Measurements from ENCODE around the gene ABRACL.
"Not testable (repeated sequence)": the region's sequence is repeated elsewhere in the genome, so short reads cannot be mapped to it uniquely, and the experiment has no call there.

ABRACL gene

DNA sequence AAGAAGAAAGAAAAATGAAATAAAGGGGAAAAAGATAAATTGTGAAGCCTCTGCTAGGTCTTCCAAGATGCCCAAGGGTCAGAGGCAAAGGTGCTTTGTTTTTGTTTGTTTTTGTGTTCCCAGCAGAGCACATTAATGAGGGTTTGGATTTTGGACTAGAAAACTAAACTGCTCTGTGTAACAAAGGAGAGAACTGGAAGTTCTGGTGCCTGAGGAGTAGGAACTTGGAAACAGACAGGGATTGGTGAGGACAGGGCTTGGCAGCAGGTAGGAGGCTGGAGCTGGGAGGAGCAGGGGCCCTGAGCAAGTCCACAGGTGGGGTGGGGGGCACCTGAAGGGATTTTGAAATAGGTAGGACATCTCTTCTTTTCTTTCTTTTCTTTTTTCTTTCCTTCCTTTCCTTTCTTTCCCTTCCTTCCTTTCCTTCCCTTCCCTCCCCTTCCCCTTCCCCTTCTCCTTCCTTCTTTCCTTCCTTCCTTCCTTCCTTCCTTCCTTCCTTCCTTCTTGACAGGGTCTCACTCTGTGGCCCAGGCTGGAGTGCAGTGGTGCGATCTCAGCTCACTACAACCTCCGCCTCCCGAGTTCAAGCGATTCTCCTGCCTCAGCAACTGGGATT, 15.3 kb upstream of the ABRACL start:
- no peaks in the 10 kb centered on the region for H3K36me3 ChIP-seq (ENCODE audit: insufficient read depth, low read length)
- WGBS, result 96% methylated on average over 4 of the region's 4 CpGs
- H3K27ac ChIP-seq (ENCODE audit: low read depth, low read length), result no peak overlapping the region
- H3K27me3 ChIP-seq (ENCODE audit: insufficient read depth, low read length), result no peaks in the 10 kb centered on the region
- H3K4me1 ChIP-seq (ENCODE audit: insufficient read depth, low read length), result peaks cover 21% of the 10 kb centered on the region
- H3K4me3 ChIP-seq (ENCODE audit: low read length), result no peak overlapping the region
- no peaks in the 10 kb centered on the region for H3K9me3 ChIP-seq (ENCODE audit: insufficient read depth, low read depth, low read length)
- no peak overlapping the region for H3K9ac ChIP-seq (ENCODE audit: low read depth, low read length)

DNA sequence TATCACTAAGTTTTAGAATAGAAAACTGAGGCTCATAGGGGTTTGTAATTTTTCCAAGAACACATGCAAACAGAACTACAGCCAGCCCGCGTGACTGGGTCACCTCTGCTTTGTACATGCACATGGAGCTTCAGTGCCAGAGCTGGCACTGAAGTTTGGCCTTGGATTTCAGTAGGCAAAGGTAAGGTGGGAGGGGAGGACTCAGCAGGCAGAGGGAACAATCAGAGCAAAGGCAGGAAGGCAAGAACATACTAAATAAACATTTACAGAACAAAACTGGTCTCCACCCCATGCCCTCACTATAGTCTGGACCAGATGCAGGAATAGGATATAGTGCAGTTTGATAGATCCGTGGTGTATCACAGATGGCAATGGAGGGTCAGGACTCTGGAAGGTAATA, 13.6 kb upstream of the ABRACL start:
- peaks cover 21% of the 10 kb centered on the region for H3K4me1 ChIP-seq (ENCODE audit: insufficient read depth, low read length)
- no peaks in the 10 kb centered on the region for H3K27me3 ChIP-seq (ENCODE audit: insufficient read depth, low read length)
- no peaks in the 10 kb centered on the region for H3K9me3 ChIP-seq (ENCODE audit: insufficient read depth, low read depth, low read length)
- no peak overlapping the region for H3K9ac ChIP-seq (ENCODE audit: low read depth, low read length)
- no peak overlapping the region for H3K27ac ChIP-seq (ENCODE audit: low read depth, low read length)
- H3K36me3 ChIP-seq (ENCODE audit: insufficient read depth, low read length), result no peaks in the 10 kb centered on the region
- H3K4me3 ChIP-seq (ENCODE audit: low read length), result no peak overlapping the region
- WGBS, result 94% methylated on average over 3 of the region's 3 CpGs

GRCh38 chr6:139016337-139017213, 12.0 kb upstream of the ABRACL start:
- no peak overlapping the region for H3K27ac ChIP-seq (ENCODE audit: low read depth, low read length)
- WGBS, result 78% methylated on average over 7 of the region's 7 CpGs

DNA sequence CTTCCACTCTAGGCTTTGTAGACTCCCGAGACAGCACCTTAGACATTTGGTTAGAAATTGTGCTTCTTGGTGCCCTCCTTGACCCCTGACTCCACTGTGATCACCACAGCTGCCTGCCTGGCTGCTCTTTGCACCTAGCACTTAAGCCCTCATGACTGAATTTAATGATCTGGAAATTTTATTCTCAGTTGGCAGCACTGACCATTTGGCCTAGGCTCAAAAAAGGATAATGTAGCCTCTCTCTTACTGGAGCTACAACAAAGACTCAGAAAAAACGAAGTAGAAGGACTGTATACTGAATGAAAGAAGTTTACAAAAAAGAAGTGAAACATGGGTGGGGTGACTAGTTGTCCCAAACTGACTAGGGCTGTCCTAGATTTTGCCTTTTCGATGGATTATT, 11.3 kb upstream of the ABRACL start:
- H3K36me3 ChIP-seq (ENCODE audit: insufficient read depth, low read length), result no peaks in the 10 kb centered on the region
- 87% methylated on average over 3 of the region's 3 CpGs for WGBS
- H3K27ac ChIP-seq (ENCODE audit: low read depth, low read length), result no peak overlapping the region
- H3K9me3 ChIP-seq (ENCODE audit: insufficient read depth, low read depth, low read length), result no peaks in the 10 kb centered on the region
- no peak overlapping the region for H3K4me3 ChIP-seq (ENCODE audit: low read length)
- H3K9ac ChIP-seq (ENCODE audit: low read depth, low read length), result no peak overlapping the region
- H3K27me3 ChIP-seq (ENCODE audit: insufficient read depth, low read length), result no peaks in the 10 kb centered on the region
- H3K4me1 ChIP-seq (ENCODE audit: insufficient read depth, low read length), result peaks cover 10% of the 10 kb centered on the region

More at GRCh38 chr6:139016337-139017213, 12.0 kb upstream of the ABRACL start:
- Histone ChIP-seq H3K9ac (ENCODE audit: low read depth, low read length) (no peak overlapping the region), H3K36me3 (ENCODE audit: insufficient read depth, low read length) (no peaks in the 10 kb centered on the region), H3K9me3 (ENCODE audit: insufficient read depth, low read depth, low read length) (no peaks in the 10 kb centered on the region), H3K4me3 (ENCODE audit: low read length) (no peak overlapping the region), H3K27me3 (ENCODE audit: insufficient read depth, low read length) (no peaks in the 10 kb centered on the region), H3K4me1 (ENCODE audit: insufficient read depth, low read length) (peaks cover 14% of the 10 kb centered on the region)

- no peak overlapping the region for H3K27ac ChIP-seq (ENCODE audit: low read depth, low read length)
- H3K4me3 ChIP-seq (ENCODE audit: low read length), result no peak overlapping the region
- H3K9me3 ChIP-seq (ENCODE audit: insufficient read depth, low read depth, low read length), result no peaks in the 10 kb centered on the region
- H3K27me3 ChIP-seq (ENCODE audit: insufficient read depth, low read length), result no peaks in the 10 kb centered on the region
- no peak overlapping the region for H3K9ac ChIP-seq (ENCODE audit: low read depth, low read length)
- H3K36me3 ChIP-seq (ENCODE audit: insufficient read depth, low read length), result no peaks in the 10 kb centered on the region
- H3K4me1 ChIP-seq (ENCODE audit: insufficient read depth, low read length), result peaks cover 2% of the 10 kb centered on the region
- 99% methylated on average over 2 of the region's 2 CpGs for WGBS
Measured at GRCh38 chr6:139019722-139020121, 8.8 kb upstream of the ABRACL start.

DNA sequence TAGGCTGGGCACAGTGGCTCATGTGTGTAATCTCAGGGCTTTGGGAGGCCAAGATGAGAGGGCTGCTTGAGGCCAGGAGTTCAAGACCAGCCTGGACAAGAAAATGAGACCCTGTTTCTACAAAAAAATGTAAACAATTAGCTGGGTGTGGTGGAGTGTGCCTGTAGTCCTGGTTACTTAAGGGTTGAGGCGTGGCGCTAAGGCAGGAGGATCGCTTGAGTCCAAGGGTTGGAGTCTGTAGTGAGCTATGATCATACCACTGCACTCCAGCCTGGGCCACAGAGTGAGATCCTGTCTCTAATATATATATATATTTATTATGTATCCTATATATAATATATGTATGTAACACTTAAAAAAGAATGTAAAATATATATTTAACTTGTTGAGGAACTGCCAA, 7.9 kb upstream of the ABRACL start:
- H3K36me3 ChIP-seq (ENCODE audit: insufficient read depth, low read length), result no peaks in the 10 kb centered on the region
- peaks cover 2% of the 10 kb centered on the region for H3K4me1 ChIP-seq (ENCODE audit: insufficient read depth, low read length)
- no peak overlapping the region for H3K27ac ChIP-seq (ENCODE audit: low read depth, low read length)
- H3K9ac ChIP-seq (ENCODE audit: low read depth, low read length), result no peak overlapping the region
- WGBS, result 88% methylated on average over 3 of the region's 3 CpGs
- no peaks in the 10 kb centered on the region for H3K27me3 ChIP-seq (ENCODE audit: insufficient read depth, low read length)
- no peaks in the 10 kb centered on the region for H3K9me3 ChIP-seq (ENCODE audit: insufficient read depth, low read depth, low read length)
- H3K4me3 ChIP-seq (ENCODE audit: low read length), result no peak overlapping the region

DNA sequence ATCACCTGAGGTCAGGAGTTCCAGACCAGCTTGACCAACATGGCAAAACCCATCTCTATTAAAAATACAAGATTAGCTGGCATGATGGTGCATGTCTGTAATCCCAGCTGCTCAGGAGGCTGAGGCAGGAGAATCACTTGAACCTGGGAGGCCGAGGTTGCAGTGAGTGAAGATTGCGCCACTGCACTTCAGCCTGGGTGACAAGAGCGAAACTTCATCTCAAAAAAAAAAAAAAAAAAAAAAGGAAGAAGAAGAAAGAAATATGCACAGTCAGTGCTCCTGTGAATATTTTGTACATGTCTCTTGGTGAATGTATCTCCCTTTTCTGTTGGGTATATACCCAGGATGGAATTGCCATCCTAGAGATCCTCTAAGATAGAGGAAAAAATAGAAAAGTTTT, 3.1 kb upstream of the ABRACL start:
- not testable (repeated sequence) for H3K4me1 ChIP-seq (ENCODE audit: insufficient read depth, low read length); H3K9me3 ChIP-seq (ENCODE audit: insufficient read depth, low read depth, low read length); H3K27ac ChIP-seq (ENCODE audit: low read depth, low read length); H3K9ac ChIP-seq (ENCODE audit: low read depth, low read length); H3K27me3 ChIP-seq (ENCODE audit: insufficient read depth, low read length); H3K4me3 ChIP-seq (ENCODE audit: low read length); H3K36me3 ChIP-seq (ENCODE audit: insufficient read depth, low read length)
- 94% methylated on average over 3 of the region's 3 CpGs for WGBS

GRCh38 chr6:139027620-139028182, 844 bp upstream of the ABRACL start:
- Histone ChIP-seq H3K9ac (ENCODE audit: low read depth, low read length) (peak overlapping the region; percentile 97), H3K9me3 (ENCODE audit: insufficient read depth, low read depth, low read length) (no peaks in the 10 kb centered on the region), H3K36me3 (ENCODE audit: insufficient read depth, low read length) (no peaks in the 10 kb centered on the region), H3K4me1 (ENCODE audit: insufficient read depth, low read length) (peaks cover 25% of the 10 kb centered on the region), H3K4me3 (ENCODE audit: low read length) (peak overlapping the region; percentile 66), H3K27ac (ENCODE audit: low read depth, low read length) (peak overlapping the region; percentile 90; the same call in 1 of the 2 replicates), H3K27me3 (ENCODE audit: insufficient read depth, low read length) (no peaks in the 10 kb centered on the region)
- 15% methylated on average over 8 of the region's 10 CpGs for WGBS

DNA sequence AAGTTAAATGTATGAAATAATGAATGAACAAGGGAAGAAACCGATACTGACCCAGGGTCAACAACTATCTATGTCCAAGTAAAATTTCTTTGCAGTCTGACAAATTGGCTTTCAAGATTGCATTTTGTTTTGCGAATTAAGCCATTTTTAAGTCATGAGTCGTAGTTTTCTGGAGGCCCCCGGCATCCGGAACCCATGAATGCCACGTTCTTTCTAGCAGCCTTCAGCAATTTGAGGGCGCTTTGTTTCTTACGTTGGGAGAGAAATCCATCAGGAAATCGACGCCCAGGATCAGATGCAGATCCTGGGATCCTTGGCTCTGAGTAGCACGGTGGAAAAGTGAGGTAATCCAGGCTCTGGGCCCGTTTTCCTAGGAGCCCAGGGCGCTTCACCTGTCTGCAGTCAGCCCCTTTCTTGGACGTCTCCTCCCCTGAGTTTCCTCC, 309 bp upstream of the ABRACL start:
- Histone ChIP-seq H3K36me3 (ENCODE audit: insufficient read depth, low read length) (0 out of 2 replicates have a peak, but pooled peaks cover 2% of the 10 kb centered on the region), H3K4me3 (ENCODE audit: low read length) (peak overlapping the region; percentile 66), H3K9ac (ENCODE audit: low read depth, low read length) (peak overlapping the region; percentile 97), H3K27ac (ENCODE audit: low read depth, low read length) (peak overlapping the region; percentile 90), H3K9me3 (ENCODE audit: insufficient read depth, low read depth, low read length) (no peaks in the 10 kb centered on the region), H3K27me3 (ENCODE audit: insufficient read depth, low read length) (no peaks in the 10 kb centered on the region), H3K4me1 (ENCODE audit: insufficient read depth, low read length) (peaks cover 30% of the 10 kb centered on the region)
- 4% methylated on average over 14 of the region's 14 CpGs for WGBS

- no peaks in the 10 kb centered on the region for H3K9me3 ChIP-seq (ENCODE audit: insufficient read depth, low read depth, low read length)
- H3K4me1 ChIP-seq (ENCODE audit: insufficient read depth, low read length), result peaks cover 34% of the 10 kb centered on the region
- peak overlapping the region; percentile 90 for H3K27ac ChIP-seq (ENCODE audit: low read depth, low read length)
- WGBS, result 1% methylated on average over 43 of the region's 44 CpGs
- H3K4me3 ChIP-seq (ENCODE audit: low read length), result peak overlapping the region; percentile 66
- H3K27me3 ChIP-seq (ENCODE audit: insufficient read depth, low read length), result no peaks in the 10 kb centered on the region
- H3K9ac ChIP-seq (ENCODE audit: low read depth, low read length), result peak overlapping the region; percentile 97
- H3K36me3 ChIP-seq (ENCODE audit: insufficient read depth, low read length), result peaks cover 16% of the 10 kb centered on the region
Measured at GRCh38 chr6:139029470-139030227, 1.1 kb downstream of the ABRACL start.
